Liver (tissue), 9 donors: ENCODE measurements around the gene GTF2F2. TPM values are rescaled to one million over a fixed set of nuclear protein-coding genes. Genes with fewer than 3 reads are reported as not detected.

ENCODE experiments used
- DNase-seq: peaks from one replicate; pipeline ENCODE4 v3.0.0-alpha.2; 2017; ENCODE audit warnings: low spot score
- H3K27ac ChIP-seq, 2 donors: one replicate each; pipeline ENCODE4 v1.7.0; 2013; ENCODE audit warnings: inconsistent platforms in 2 of 2, low read length in 2 of 2, control low read depth in 1 of 2, low read depth in 1 of 2, mild to moderate bottlenecking in 1 of 2
- H3K27me3 ChIP-seq, 4 donors: one replicate each; pipeline versions ENCODE4 v1.6.1 to v1.7.0; 2013; ENCODE audit warnings: low read length in 3 of 4, inconsistent platforms in 1 of 4, mild to moderate bottlenecking in 1 of 4, moderate library complexity in 1 of 4; ENCODE audit not compliant: control insufficient read depth in 4 of 4, insufficient read depth in 4 of 4
- H3K36me3 ChIP-seq, 4 donors: one replicate each; pipeline versions ENCODE4 v1.6.1 to v1.7.0; 2013; ENCODE audit warnings: low read length in 3 of 4, mild to moderate bottlenecking in 3 of 4, low read depth in 1 of 4, moderate library complexity in 1 of 4; ENCODE audit not compliant: control insufficient read depth in 4 of 4, insufficient read depth in 3 of 4
- H3K4me1 ChIP-seq, 4 donors: one replicate each; pipeline versions ENCODE4 v1.6.1 to v1.7.0; 2013; ENCODE audit warnings: low read length in 3 of 4, mild to moderate bottlenecking in 3 of 4, moderate library complexity in 1 of 4; ENCODE audit not compliant: control insufficient read depth in 4 of 4, insufficient read depth in 4 of 4
- H3K4me3 ChIP-seq, 3 donors: one replicate each; pipeline versions ENCODE4 v1.6.1 to v1.7.0; 2013; ENCODE audit warnings: low read length in 3 of 3, control low read depth in 1 of 3, low read depth in 1 of 3, mild to moderate bottlenecking in 1 of 3
- H3K9ac ChIP-seq, 2 donors: one replicate each; pipeline ENCODE4 v1.7.0; 2013; ENCODE audit warnings: low read length in 2 of 2, mild to moderate bottlenecking in 2 of 2, moderate library complexity in 2 of 2, control low read depth in 1 of 2, low read depth in 1 of 2
- H3K9me3 ChIP-seq, 4 donors: one replicate each; pipeline versions ENCODE4 v1.6.1 to v1.7.0; 2013; ENCODE audit warnings: low read length in 3 of 4; ENCODE audit not compliant: control insufficient read depth in 4 of 4
- ATF3 ChIP-seq: IDR thresholded peaks from 2 replicates; pipeline ENCODE4 v1.6.1; 2016; ENCODE audit warnings: antibody characterized with exemption
- CTCF ChIP-seq: fragments of 150-350 bp; IDR thresholded peaks from 2 replicates; pipeline ENCODE4 v1.5.1; 2017; ENCODE audit warnings: improper control_type of control experiment, low read depth, low read length; ENCODE audit not compliant: missing input control
- EGR1 ChIP-seq, 2 donors: IDR thresholded peaks; 2 replicates each; pipeline ENCODE4 v1.6.1; 2016 to 2018; ENCODE audit warnings: antibody characterized with exemption in 2 of 2, low read depth in 2 of 2
- FOXA1 ChIP-seq: IDR thresholded peaks from 2 replicates; pipeline ENCODE4 v1.6.1; 2016; ENCODE audit warnings: antibody characterized with exemption
- FOXA2 ChIP-seq: IDR thresholded peaks from 2 replicates; pipeline ENCODE4 v1.6.1; 2016; ENCODE audit warnings: antibody characterized with exemption
- GABPA ChIP-seq, 2 donors: IDR thresholded peaks in 1 of 2; conservative IDR thresholded peaks in 1 of 2; 2 replicates each; pipeline ENCODE4 v1.6.1; 2016; ENCODE audit warnings: antibody characterized with exemption in 2 of 2, mild to moderate bottlenecking in 1 of 2, moderate library complexity in 1 of 2
- HNF4A ChIP-seq, 2 donors: conservative IDR thresholded peaks; 2 replicates each; pipeline ENCODE4 v1.6.1; 2016; ENCODE audit warnings: antibody characterized with exemption in 2 of 2, mild to moderate bottlenecking in 2 of 2
- HNF4G ChIP-seq: IDR thresholded peaks from 2 replicates; pipeline ENCODE4 v1.6.1; 2016; ENCODE audit warnings: antibody characterized with exemption
- JUND ChIP-seq, 2 donors: IDR thresholded peaks; 2 replicates each; pipeline ENCODE4 v1.6.1; 2016; ENCODE audit warnings: antibody characterized with exemption in 2 of 2
- MAX ChIP-seq: IDR thresholded peaks from 2 replicates; pipeline ENCODE4 v1.6.1; 2016; ENCODE audit warnings: antibody characterized with exemption
- NR2F2 ChIP-seq: IDR thresholded peaks from 2 replicates; pipeline ENCODE4 v1.6.1; 2016; ENCODE audit warnings: antibody characterized with exemption
- RAD21 ChIP-seq, 2 donors: IDR thresholded peaks; 2 replicates each; pipeline ENCODE4 v1.6.1; 2016; ENCODE audit warnings: antibody characterized with exemption in 2 of 2, mild to moderate bottlenecking in 2 of 2
- REST ChIP-seq: IDR thresholded peaks from 2 replicates; pipeline ENCODE4 v1.6.1; 2016; ENCODE audit warnings: antibody characterized with exemption, mild to moderate bottlenecking
- RXRA ChIP-seq, 2 donors: IDR thresholded peaks; 2 replicates each; pipeline ENCODE4 v1.6.1; 2017 to 2018; ENCODE audit warnings: antibody characterized with exemption in 2 of 2, mild to moderate bottlenecking in 1 of 2
- SP1 ChIP-seq: IDR thresholded peaks from 2 replicates; pipeline ENCODE4 v1.6.1; 2018; ENCODE audit warnings: antibody characterized with exemption, mild to moderate bottlenecking
- TAF1 ChIP-seq: conservative IDR thresholded peaks from 2 replicates; pipeline ENCODE4 v1.6.1; 2016; ENCODE audit warnings: antibody characterized with exemption, mild to moderate bottlenecking
- ZBTB33 ChIP-seq: IDR thresholded peaks from 2 replicates; pipeline ENCODE4 v1.6.1; 2016; ENCODE audit warnings: antibody characterized with exemption
- WGBS: extraction: QIAGEN DNeasy Blood & Tissue Kit; methylation state at CpG from one replicate; pipeline ENCODE4 v1.1.7; 2013; 5-methylcytosine and 5-hydroxymethylcytosine counted together
- polyA plus RNA-seq, 2 donors: library from polyadenylated mRNA; stranded (reverse) in 1 of 2; unstranded in 1 of 2; fragments of 200-250 nt in 1 of 2; fragments of >200 nt in 1 of 2; fragmentation: Nextera tagmentation in 1 of 2; extraction: Ambion mirVana in 1 of 2; gene quantifications; one replicate each; pipeline versions ENCODE4 v1.2.1 to v1.2.3, GENCODE V29; 2013 to 2015
- total RNA-seq, 2 donors: library from RNA; depleted of rRNA; stranded (reverse); fragments of >200 nt; gene quantifications; one replicate each; pipeline ENCODE4 v1.2.3, GENCODE V29; 2014
- donor health status: healthy.
- donor health status: healthy.
- donor health status: healthy.
- donor health status: healthy.
- donor health status: healthy.

Gene GTF2F2
- total and polyA plus RNA-seq, 4 donors, result 6.0 to 8.5 (median 7.3) TPM

- TF ChIP-seq REST, result no peak
- no peak for TF ChIP-seq ATF3
- no peak for TF ChIP-seq RAD21 (IDR thresholded peaks at IDR 0.05)
- TF ChIP-seq EGR1 (IDR thresholded peaks at IDR 0.05; ENCODE audit: low read depth in 2 of 2), result no peak
- TF ChIP-seq FOXA2, result no peak
- TF ChIP-seq HNF4A (conservative IDR thresholded peaks at IDR 0.05), result no peak
- no peak for TF ChIP-seq TAF1
- TF ChIP-seq HNF4G, result no peak
- no peak for TF ChIP-seq MAX
- no peak for TF ChIP-seq GABPA (IDR thresholded peaks at IDR 0.05 in 1 of 2, conservative IDR thresholded peaks at IDR 0.05 in 1 of 2)
- no peak for TF ChIP-seq ZBTB33
- no peak for TF ChIP-seq RXRA (IDR thresholded peaks at IDR 0.05)
- no peak for TF ChIP-seq FOXA1
- Histone ChIP-seq H3K36me3 (no peaks in the 10 kb centered on the region), H3K27ac (no peak overlapping the region), H3K27me3 (no peaks in the 10 kb centered on the region), H3K9ac (no peak overlapping the region), H3K9me3 (no peaks in the 10 kb centered on the region), H3K4me1 (no peaks in the 10 kb centered on the region), H3K4me3 (no peak overlapping the region)
- 58% methylated on average over 1 of the region's 1 CpG for WGBS
- DNase-seq, result no peak
Observed at GRCh38 chr13:45231722-45232121, 111.4 kb downstream of the GTF2F2 start.

GRCh38 chr13:45232591-45232990 lies 112.3 kb downstream of the GTF2F2 start:
- Histone ChIP-seq H3K36me3 (no peaks in the 10 kb centered on the region), H3K27me3 (no peaks in the 10 kb centered on the region), H3K9ac (no peak overlapping the region), H3K9me3 (no peaks in the 10 kb centered on the region), H3K4me1 (no peaks in the 10 kb centered on the region), H3K27ac (no peak overlapping the region), H3K4me3 (no peak overlapping the region)
- WGBS, result 98% methylated on average over 2 of the region's 2 CpGs
- DNase-seq, result no peak
- TF ChIP-seq RXRA (IDR thresholded peaks at IDR 0.05), result no peak
- no peak for TF ChIP-seq CTCF
- no peak for TF ChIP-seq EGR1 (IDR thresholded peaks at IDR 0.05; ENCODE audit: low read depth in 2 of 2)
- TF ChIP-seq RAD21 (IDR thresholded peaks at IDR 0.05), result no peak
- no peak for TF ChIP-seq ATF3
- no peak for TF ChIP-seq REST
- TF ChIP-seq HNF4G, result no peak
- TF ChIP-seq FOXA1, result no peak
- TF ChIP-seq GABPA (IDR thresholded peaks at IDR 0.05 in 1 of 2, conservative IDR thresholded peaks at IDR 0.05 in 1 of 2), result no peak
- no peak for TF ChIP-seq MAX
- TF ChIP-seq ZBTB33, result no peak
- TF ChIP-seq HNF4A (conservative IDR thresholded peaks at IDR 0.05), result no peak
- no peak for TF ChIP-seq SP1
- TF ChIP-seq FOXA2, result no peak
- TF ChIP-seq JUND (IDR thresholded peaks at IDR 0.05), result no peak
- no peak for TF ChIP-seq NR2F2
